HepG2 (cell line): ENCODE data around the gene PKN2. TPM values are rescaled to one million over a fixed set of nuclear protein-coding genes. Genes with fewer than 3 reads are reported as not detected.

Source experiments
- ATAC-seq: fragments of 200-7000 bp; cut with Tn5 transposase; 3 replicates; pipeline ENCODE4 v1.9.1; 2020; ENCODE audit warnings: mild to moderate bottlenecking, moderate library complexity
- BruUV-seq: library from RNA; stranded (reverse); fragments of 400-500 nt; replicated peaks from 2 replicates; lab custom pipeline; 2021; lab: Mats Ljungman, UMichigan
- CTCF ChIA-PET: fragments of 300-600 bp; formaldehyde crosslinking; extraction: SDS; loops from one replicate; lab custom pipeline; 2021; ENCODE audit warnings: low total read pairs, inconsistent platforms, low intra/inter-chr PET ratio; lab: Yijun Ruan, JAX
- POLR2A ChIA-PET: fragments of 350-600 bp; sonication (Branson Sonifier 250); formaldehyde crosslinking; loops from one replicate; lab custom pipeline; 2020; ENCODE audit warnings: antibody characterized with exemption, inconsistent platforms; lab: Yijun Ruan, JAX
- DNase-seq: peaks from one replicate; pipeline ENCODE4 v3.0.0-alpha.2; 2015; ENCODE audit warnings: low spot score
- FAIRE-seq: peaks from 3 replicates; lab custom pipeline; 2011; peaks lifted over from hg19 to GRCh38; lab: Jason Lieb, UNC
- H2AFZ ChIP-seq: one replicate; pipeline ENCODE4 v1.6.1; 2011; ENCODE audit warnings: low read length, inconsistent platforms
- H3K27ac ChIP-seq: fragments of 300-600 bp; 3 replicates; pipeline ENCODE4 v1.8.0; 2011; ENCODE audit warnings: mixed run types, mild to moderate bottlenecking, mixed read lengths, low read length, inconsistent platforms; ENCODE audit not compliant: insufficient read depth; ENCODE audit errors: extremely low read length
- H3K27me3 ChIP-seq, 2 experiments: fragments of 200-600 bp in 1 of 2; 2 replicates in 1 of 2; 3 replicates in 1 of 2; pipeline versions ENCODE4 v1.6.0 to v1.8.0; 2011; ENCODE audit warnings: low read length in 2 of 2, mild to moderate bottlenecking in 2 of 2, moderate library complexity in 2 of 2, inconsistent platforms in 1 of 2; ENCODE audit not compliant: insufficient read depth in 2 of 2, control insufficient read depth in 1 of 2
- H3K36me3 ChIP-seq, 2 experiments: fragments of 200-600 bp in 1 of 2; replicated peaks in 1 of 2; 2 replicates in 1 of 2; 3 replicates in 1 of 2; pipeline versions ENCODE4 v1.5.1 to v1.8.0; 2011; ENCODE audit warnings: low read length in 2 of 2, inconsistent platforms in 1 of 2; ENCODE audit not compliant: insufficient read depth in 2 of 2, control insufficient read depth in 1 of 2
- H3K4me1 ChIP-seq: 2 replicates; pipeline ENCODE4 v1.5.1; 2012; ENCODE audit warnings: low read length, inconsistent platforms; ENCODE audit not compliant: insufficient read depth
- H3K4me2 ChIP-seq: 2 replicates; pipeline ENCODE4 v1.6.0; 2011; ENCODE audit warnings: low read depth, low read length, inconsistent platforms
- H3K4me3 ChIP-seq, 3 experiments: fragments of 200-600 bp in 1 of 3; sonication (generic), shearing (Covaris generic) in 1 of 3; replicated peaks in 1 of 3; 2 replicates each; pipeline ENCODE4 v1.5.1; 2011 to 2016; ENCODE audit warnings: low read length in 3 of 3, inconsistent platforms in 2 of 3, low read depth in 2 of 3, mild to moderate bottlenecking in 2 of 3, control low read depth in 1 of 3, mixed read lengths in 1 of 3; ENCODE audit not compliant: insufficient read depth in 1 of 3
- H3K79me2 ChIP-seq: one replicate; pipeline ENCODE4 v1.6.1; 2011; ENCODE audit warnings: low read length, inconsistent platforms; ENCODE audit not compliant: insufficient read depth
- H3K9ac ChIP-seq: 2 replicates; pipeline ENCODE4 v1.6.0; 2011; ENCODE audit warnings: mild to moderate bottlenecking, low read depth, low read length, inconsistent platforms; ENCODE audit not compliant: insufficient read depth
- H3K9me3 ChIP-seq: 2 replicates; pipeline ENCODE4 v1.5.1; 2012; ENCODE audit warnings: mild to moderate bottlenecking, low read length
- H4K20me1 ChIP-seq: 2 replicates; pipeline ENCODE4 v1.6.0; 2011; ENCODE audit warnings: inconsistent platforms, mild to moderate bottlenecking, low read length, moderate library complexity; ENCODE audit not compliant: insufficient read depth
- CHCHD3 ChIP-seq: sonication (generic); formaldehyde crosslinking; IDR thresholded peaks from 2 replicates; pipeline ENCODE4 v1.8.0; 2022; ENCODE audit warnings: mild to moderate bottlenecking, missing genetic modification reagents, moderate library complexity
- FUBP1 ChIP-seq: sonication (generic); formaldehyde crosslinking; IDR thresholded peaks from 2 replicates; pipeline ENCODE4 v1.5.1; 2020; ENCODE audit warnings: missing genetic modification reagents, mild to moderate bottlenecking, borderline replicate concordance
- HNF4A ChIP-seq: sonication (generic); formaldehyde crosslinking; IDR thresholded peaks from 2 replicates; pipeline ENCODE4 v1.4.0; 2020; ENCODE audit warnings: missing genetic modification reagents
- IRF9 ChIP-seq: sonication (generic); formaldehyde crosslinking; IDR thresholded peaks from 2 replicates; pipeline ENCODE4 v1.8.0; 2022; ENCODE audit warnings: missing genetic modification reagents, mild to moderate bottlenecking, borderline replicate concordance
- KIAA2018 ChIP-seq: sonication (generic); formaldehyde crosslinking; IDR thresholded peaks from 2 replicates; pipeline ENCODE4 v1.5.0; 2020; ENCODE audit warnings: mild to moderate bottlenecking, missing genetic modification reagents, borderline replicate concordance
- KLF13 ChIP-seq: sonication (generic); formaldehyde crosslinking; IDR thresholded peaks from 2 replicates; pipeline ENCODE4 v1.4.0; 2020; ENCODE audit warnings: mild to moderate bottlenecking, missing genetic modification reagents
- NR2F6 ChIP-seq, 2 experiments: IDR thresholded peaks; 2 replicates each; pipeline ENCODE4 v1.6.1; 2016; ENCODE audit warnings: antibody characterized with exemption in 1 of 2, mild to moderate bottlenecking in 1 of 2
- RAD21 ChIP-seq: fragments of 450-650 bp; formaldehyde crosslinking; IDR thresholded peaks from 2 replicates; pipeline ENCODE4 v1.5.0; 2020; ENCODE audit warnings: mild to moderate bottlenecking
- RARA ChIP-seq: IDR thresholded peaks from 2 replicates; pipeline ENCODE4 v1.6.1; 2016; ENCODE audit warnings: missing genetic modification reagents, missing compliant biosample characterization
- SP1 ChIP-seq, 2 experiments: fragments of 450-650 bp in 1 of 2; sonication (generic) in 1 of 2; formaldehyde crosslinking in 1 of 2; IDR thresholded peaks; 2 replicates each; pipeline versions ENCODE4 v1.4.0 to v1.6.1; 2016 to 2020; ENCODE audit warnings: missing genetic modification reagents in 1 of 2
- TEF ChIP-seq: sonication (generic); formaldehyde crosslinking; IDR thresholded peaks from 2 replicates; pipeline ENCODE4 v1.5.0; 2020; ENCODE audit warnings: missing genetic modification reagents
- ZBTB20 ChIP-seq: sonication (generic); formaldehyde crosslinking; IDR thresholded peaks from 2 replicates; pipeline ENCODE4 v1.8.1; 2023; ENCODE audit warnings: missing genetic modification reagents, low read depth, mild to moderate bottlenecking, borderline replicate concordance
- ZNF225 ChIP-seq: sonication (generic); formaldehyde crosslinking; IDR thresholded peaks from 2 replicates; pipeline ENCODE4 v1.4.0; 2020; ENCODE audit warnings: mild to moderate bottlenecking, missing genetic modification reagents
- WGBS: methylation state at CpG from one replicate; pipeline ENCODE4 v1.1.6; 2017; ENCODE audit warnings: low lambda C conversion rate; 5-methylcytosine and 5-hydroxymethylcytosine counted together
- in situ Hi-C: cut with HindIII; loops from 2 replicates; pipeline ENCODE4 v1.10.0; 2017; ENCODE audit warnings: low pct_unique_long_range_greater_than_20kb; ENCODE audit not compliant: extremely low pct_ligation_motif_present
- intact Hi-C: fragments of 100-400 bp; cut with micrococcal nuclease; formaldehyde crosslinking; loops from one replicate; pipeline ENCODE4 v1.10.0; 2022; ENCODE audit not compliant: unreplicated experiment
- polyA plus RNA-seq, 8 experiments: library from polyadenylated mRNA; depleted of rRNA in 3 of 8; stranded (reverse) in 7 of 8; unstranded in 1 of 8; fragments of >200 nt; fragmentation: Illumina TruSeq in 4 of 8; extraction: Trizol in 4 of 8; gene quantifications; 2 replicates each; pipeline versions ENCODE4 v1.2.1 to v1.2.3, GENCODE V29; 2011 to 2016; ENCODE audit warnings: low read depth in 4 of 8, missing spikeins in 1 of 8, mixed read lengths in 1 of 8; ENCODE audit not compliant: insufficient read depth in 1 of 8
- total RNA-seq, 5 experiments: library from RNA; depleted of rRNA; stranded (reverse); fragments of >200 nt; fragmentation: Illumina TruSeq; extraction: Trizol; gene quantifications; 2 replicates each; pipeline ENCODE4 v1.2.3, GENCODE V29; 2016; ENCODE audit warnings: low read depth in 1 of 5

PKN2 gene
- total and polyA plus RNA-seq, 2 of the 13 experiments (the other 11 are each of a cell fraction or from before 2014, with no cell fraction given), result 17.0 to 29.4 TPM

- H3K79me2 ChIP-seq, result no peaks in the 10 kb centered on the region
- no peak for FAIRE-seq
- no peak overlapping the region for H2AFZ ChIP-seq
- no peaks in the 10 kb centered on the region for H3K27me3 ChIP-seq
- WGBS, result 100% methylated on average over 1 of the region's 1 CpG
- peaks cover 9 to 40% of the 10 kb centered on the region in 2 experiments; a peak in 4 of 5 replicates for H3K36me3 ChIP-seq
- ChIA-PET CTCF (no interaction called here), POLR2A (no interaction called here)
- H3K9ac ChIP-seq, result no peak overlapping the region
- in situ Hi-C loops (no loop called here), intact Hi-C loops (no loop called here)
- no peak overlapping the region for H3K4me2 ChIP-seq
- no peaks in the 10 kb centered on the region for H4K20me1 ChIP-seq
- H3K4me1 ChIP-seq, result no peaks in the 10 kb centered on the region
- H3K27ac ChIP-seq, result no peak overlapping the region
- ATAC-seq, result no peak
- peak; percentile 56 for DNase-seq
- no TSS peak for BruUV-seq
- H3K9me3 ChIP-seq, result no peaks in the 10 kb centered on the region
- no peak overlapping the region for H3K4me3 ChIP-seq
- no peak for TF ChIP-seq TEF (CRISPR knock-in tag)
- no peak for TF ChIP-seq SP1 (IDR thresholded peaks at IDR 0.05)
- no peak for TF ChIP-seq SP1 (CRISPR knock-in tag; IDR thresholded peaks at IDR 0.05)
- TF ChIP-seq NR2F6 (IDR thresholded peaks at IDR 0.05), result peak; percentile 43; the same call in 1 of the 2 replicates
- TF ChIP-seq NR2F6 (CRISPR knock-in tag; IDR thresholded peaks at IDR 0.05), result no peak
- no peak for TF ChIP-seq KLF13 (CRISPR knock-in tag)
- no peak for TF ChIP-seq HNF4A (CRISPR knock-in tag)
- TF ChIP-seq ZBTB20 (CRISPR knock-in tag), result no peak
- TF ChIP-seq RAD21, result no peak
- TF ChIP-seq CHCHD3, result no peak
- TF ChIP-seq ZNF225 (CRISPR knock-in tag), result no peak
- no peak for TF ChIP-seq RARA (CRISPR knock-in tag)
- TF ChIP-seq FUBP1 (CRISPR knock-in tag), result no peak
- TF ChIP-seq KIAA2018 (CRISPR knock-in tag), result no peak
- TF ChIP-seq IRF9 (CRISPR knock-in tag), result no peak
Measured at GRCh38 chr1:88774151-88774556, 90.1 kb downstream of the PKN2 start.
